Measurements from ENCODE around the gene PCCA. TPM values are rescaled to one million over a fixed set of nuclear protein-coding genes. Genes with fewer than 3 reads are reported as not detected.

The PCCA gene
- total and polyA plus RNA-seq, 2 of the 13 experiments (the other 11 are each of a cell fraction or from before 2014, with no cell fraction given), result 15.0 to 32.2 TPM

GRCh38 chr13:100356889-100357288 lies 268.0 kb downstream of the PCCA start (continued):
- no peak for TF ChIP-seq FUBP1 (CRISPR knock-in tag; IDR thresholded peaks at IDR 0.05; ENCODE audit: borderline replicate concordance)
- TF ChIP-seq ZNF740 (CRISPR knock-in tag; IDR thresholded peaks at IDR 0.05), result no peak
- TF ChIP-seq NFIC (IDR thresholded peaks at IDR 0.05; ENCODE audit: low read length), result no peak

- Histone ChIP-seq H3K79me2 (ENCODE audit: insufficient read depth, low read length) (no peaks in the 10 kb centered on the region), H3K36me3 (replicated peaks in 1 of 2; ENCODE audit: control insufficient read depth in 1 of 2, insufficient read depth in 2 of 2, low read length in 2 of 2) (no peaks in the 10 kb centered on the region), H2AFZ (ENCODE audit: low read length) (no peak overlapping the region), H3K9ac (ENCODE audit: insufficient read depth, low read depth, low read length) (no peak overlapping the region), H3K27me3 (ENCODE audit: control insufficient read depth in 1 of 2, insufficient read depth in 2 of 2, low read length in 2 of 2) (no peaks in the 10 kb centered on the region), H3K4me2 (ENCODE audit: low read depth, low read length) (no peak overlapping the region), H3K4me3 (replicated peaks in 1 of 3; ENCODE audit: insufficient read depth in 1 of 3, low read depth in 2 of 3, low read length in 3 of 3) (no peak overlapping the region), H3K9me3 (ENCODE audit: low read length) (no peaks in the 10 kb centered on the region), H3K27ac (ENCODE audit: extremely low read length, insufficient read depth, low read length) (no peak overlapping the region), H3K4me1 (ENCODE audit: insufficient read depth, low read length) (no peaks in the 10 kb centered on the region), H4K20me1 (ENCODE audit: insufficient read depth, low read length) (no peaks in the 10 kb centered on the region)
- ChIA-PET POLR2A (no interaction called here), CTCF (ENCODE audit: low intra/inter-chr PET ratio, low total read pairs) (no interaction called here)
- intact Hi-C loops (cut with micrococcal nuclease; ENCODE audit: unreplicated experiment) (no loop called here), in situ Hi-C loops (cut with HindIII; ENCODE audit: extremely low pct_ligation_motif_present, low pct_unique_long_range_greater_than_20kb) (no loop called here)
- ATAC-seq, result no peak
- no TSS peak for BruUV-seq (replicated peaks)
- no peak for TF ChIP-seq ZNF275 (CRISPR knock-in tag; IDR thresholded peaks at IDR 0.05; ENCODE audit: borderline replicate concordance)
- no peak for TF ChIP-seq CCDC6 (CRISPR knock-in tag; IDR thresholded peaks at IDR 0.05)
- no peak for TF ChIP-seq ZBTB21 (CRISPR knock-in tag; IDR thresholded peaks at IDR 0.05)
- no peak for TF ChIP-seq EEA1 (CRISPR knock-in tag; IDR thresholded peaks at IDR 0.05; ENCODE audit: borderline replicate concordance)
- 92% methylated on average over 1 of the region's 1 CpG for WGBS (ENCODE audit: low lambda C conversion rate)
- no peak for DNase-seq (ENCODE audit: low spot score)
- no peak for FAIRE-seq
Measured at GRCh38 chr13:100357764-100358163, 268.9 kb downstream of the PCCA start.
